ENCODE results near the gene LRRC8E. TPM values are rescaled to one million over a fixed set of nuclear protein-coding genes. Genes with fewer than 3 reads are reported as not detected.

Gene LRRC8E
- total RNA-seq, 2 donors from 2014 or later: 2.8 to 3.4 TPM

DNA sequence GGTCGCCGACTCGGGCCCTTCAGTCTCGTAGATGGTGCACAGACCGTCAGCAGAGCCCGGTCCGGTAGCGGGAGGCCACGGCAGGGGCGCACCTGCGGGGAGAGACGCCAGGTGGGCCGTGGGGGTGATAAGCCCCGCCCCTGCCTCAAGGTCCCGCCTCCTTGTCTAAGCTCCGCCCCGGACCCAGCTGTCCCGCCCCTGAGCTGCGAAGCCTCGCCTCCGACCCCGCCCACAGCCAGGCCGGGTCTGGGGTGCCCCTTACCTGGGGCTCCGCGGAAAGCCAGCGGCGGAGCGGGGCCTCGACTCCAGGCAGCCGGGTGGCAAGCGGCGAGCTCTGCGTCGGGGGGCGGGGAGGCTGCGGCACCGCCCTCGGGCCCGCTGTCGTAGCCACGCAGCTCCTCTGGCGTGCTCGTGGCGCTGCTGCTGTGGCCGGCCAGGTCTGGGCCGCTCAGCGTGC, 18.8 kb upstream of the LRRC8E start:
- Histone ChIP-seq H3K4me1 (ENCODE audit: control insufficient read depth, insufficient read depth, low read length) (no peaks in the 10 kb centered on the region), H3K27me3 (ENCODE audit: control insufficient read depth, insufficient read depth, low read length, poor library complexity, severe bottlenecking) (peaks cover 46% of the 10 kb centered on the region), H3K27ac (ENCODE audit: low read depth, low read length) (no peak overlapping the region), H3K9me3 (ENCODE audit: control insufficient read depth, low read length) (no peaks in the 10 kb centered on the region), H3K36me3 (ENCODE audit: control insufficient read depth, insufficient read depth, low read length) (no peaks in the 10 kb centered on the region), H3K4me3 (ENCODE audit: low read length) (no peak overlapping the region), H3K9ac (ENCODE audit: extremely low read depth, low read length, poor library complexity, severe bottlenecking) (no peak overlapping the region)
- Mint-ChIP-seq H3K9me3 (peaks cover 1% of the 10 kb centered on the region), H3K27me3 (ENCODE audit: insufficient read depth) (peaks cover 70% of the 10 kb centered on the region), H3K36me3 (ENCODE audit: low read depth) (no peaks in the 10 kb centered on the region), H3K27ac (no peak overlapping the region), H3K4me3 (peak overlapping the region; percentile 42), H3K4me1 (peaks cover 3% of the 10 kb centered on the region)
- WGBS, 2 experiments (ENCODE audit: insufficient coverage in 1 of 2, insufficient read length in 1 of 2): 38 to 62% methylated on average over 21 to 47 of the region's 47 CpGs
- peak; percentile 95 for DNase-seq
- TF ChIP-seq, protein P1, sequence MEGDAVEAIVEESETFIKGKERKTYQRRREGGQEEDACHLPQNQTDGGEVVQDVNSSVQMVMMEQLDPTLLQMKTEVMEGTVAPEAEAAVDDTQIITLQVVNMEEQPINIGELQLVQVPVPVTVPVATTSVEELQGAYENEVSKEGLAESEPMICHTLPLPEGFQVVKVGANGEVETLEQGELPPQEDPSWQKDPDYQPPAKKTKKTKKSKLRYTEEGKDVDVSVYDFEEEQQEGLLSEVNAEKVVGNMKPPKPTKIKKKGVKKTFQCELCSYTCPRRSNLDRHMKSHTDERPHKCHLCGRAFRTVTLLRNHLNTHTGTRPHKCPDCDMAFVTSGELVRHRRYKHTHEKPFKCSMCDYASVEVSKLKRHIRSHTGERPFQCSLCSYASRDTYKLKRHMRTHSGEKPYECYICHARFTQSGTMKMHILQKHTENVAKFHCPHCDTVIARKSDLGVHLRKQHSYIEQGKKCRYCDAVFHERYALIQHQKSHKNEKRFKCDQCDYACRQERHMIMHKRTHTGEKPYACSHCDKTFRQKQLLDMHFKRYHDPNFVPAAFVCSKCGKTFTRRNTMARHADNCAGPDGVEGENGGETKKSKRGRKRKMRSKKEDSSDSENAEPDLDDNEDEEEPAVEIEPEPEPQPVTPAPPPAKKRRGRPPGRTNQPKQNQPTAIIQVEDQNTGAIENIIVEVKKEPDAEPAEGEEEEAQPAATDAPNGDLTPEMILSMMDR (conservative IDR thresholded peaks at IDR 0.05): peak; percentile 35

DNA sequence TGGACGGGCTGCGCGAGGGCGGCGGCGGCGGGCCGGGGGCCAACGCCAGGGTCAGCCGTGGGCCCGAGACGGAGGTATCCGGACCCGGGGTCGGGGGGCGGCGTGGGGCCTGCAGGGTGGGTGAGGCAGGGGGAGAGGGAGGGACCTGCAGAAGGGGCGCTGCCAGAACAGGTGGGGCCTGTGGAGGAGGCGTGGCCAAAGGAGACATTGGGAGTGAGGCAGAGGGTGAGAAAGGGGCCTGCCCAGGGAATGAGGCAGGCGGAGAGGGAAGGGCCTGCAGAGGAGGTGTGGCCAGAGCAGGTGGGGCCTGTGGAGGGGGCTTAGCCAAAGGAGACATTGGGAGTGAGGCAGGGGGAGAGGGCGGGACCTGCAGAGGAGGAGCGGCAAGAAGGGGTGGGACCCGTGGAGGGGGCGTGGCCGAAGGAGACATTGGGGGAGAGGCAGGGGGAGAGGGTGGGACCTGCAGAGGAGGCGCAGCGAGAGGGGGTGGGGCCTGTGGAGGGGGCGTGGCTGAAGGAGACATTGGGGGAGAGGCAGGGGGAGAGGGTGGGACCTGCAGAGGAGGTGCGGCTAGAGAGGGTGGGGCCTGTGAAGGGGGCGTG, 18.3 kb upstream of the LRRC8E start:
- Mint-ChIP-seq H3K36me3 (ENCODE audit: low read depth) (no peaks in the 10 kb centered on the region), H3K9me3 (peaks cover 1% of the 10 kb centered on the region), H3K27me3 (ENCODE audit: insufficient read depth) (peaks cover 70% of the 10 kb centered on the region), H3K27ac (no peak overlapping the region), H3K4me3 (no peak overlapping the region), H3K4me1 (peaks cover 3% of the 10 kb centered on the region)
- Histone ChIP-seq H3K4me3 (ENCODE audit: low read length) (no peak overlapping the region), H3K9ac (ENCODE audit: extremely low read depth, low read length, poor library complexity, severe bottlenecking) (no peak overlapping the region), H3K9me3 (ENCODE audit: control insufficient read depth, low read length) (no peaks in the 10 kb centered on the region), H3K27me3 (ENCODE audit: control insufficient read depth, insufficient read depth, low read length, poor library complexity, severe bottlenecking) (peaks cover 41% of the 10 kb centered on the region), H3K27ac (ENCODE audit: low read depth, low read length) (no peak overlapping the region), H3K4me1 (ENCODE audit: control insufficient read depth, insufficient read depth, low read length) (no peaks in the 10 kb centered on the region), H3K36me3 (ENCODE audit: control insufficient read depth, insufficient read depth, low read length) (no peaks in the 10 kb centered on the region)
- TF ChIP-seq, protein P1 (conservative IDR thresholded peaks at IDR 0.05): no peak
- DNase-seq: peak; percentile 92
- 70% methylated on average over 28 of the region's 30 CpGs; no CpG with 5 or more reads in 1 of the 2 experiments for WGBS, 2 experiments (ENCODE audit: insufficient coverage in 1 of 2, insufficient read length in 1 of 2)

DNA sequence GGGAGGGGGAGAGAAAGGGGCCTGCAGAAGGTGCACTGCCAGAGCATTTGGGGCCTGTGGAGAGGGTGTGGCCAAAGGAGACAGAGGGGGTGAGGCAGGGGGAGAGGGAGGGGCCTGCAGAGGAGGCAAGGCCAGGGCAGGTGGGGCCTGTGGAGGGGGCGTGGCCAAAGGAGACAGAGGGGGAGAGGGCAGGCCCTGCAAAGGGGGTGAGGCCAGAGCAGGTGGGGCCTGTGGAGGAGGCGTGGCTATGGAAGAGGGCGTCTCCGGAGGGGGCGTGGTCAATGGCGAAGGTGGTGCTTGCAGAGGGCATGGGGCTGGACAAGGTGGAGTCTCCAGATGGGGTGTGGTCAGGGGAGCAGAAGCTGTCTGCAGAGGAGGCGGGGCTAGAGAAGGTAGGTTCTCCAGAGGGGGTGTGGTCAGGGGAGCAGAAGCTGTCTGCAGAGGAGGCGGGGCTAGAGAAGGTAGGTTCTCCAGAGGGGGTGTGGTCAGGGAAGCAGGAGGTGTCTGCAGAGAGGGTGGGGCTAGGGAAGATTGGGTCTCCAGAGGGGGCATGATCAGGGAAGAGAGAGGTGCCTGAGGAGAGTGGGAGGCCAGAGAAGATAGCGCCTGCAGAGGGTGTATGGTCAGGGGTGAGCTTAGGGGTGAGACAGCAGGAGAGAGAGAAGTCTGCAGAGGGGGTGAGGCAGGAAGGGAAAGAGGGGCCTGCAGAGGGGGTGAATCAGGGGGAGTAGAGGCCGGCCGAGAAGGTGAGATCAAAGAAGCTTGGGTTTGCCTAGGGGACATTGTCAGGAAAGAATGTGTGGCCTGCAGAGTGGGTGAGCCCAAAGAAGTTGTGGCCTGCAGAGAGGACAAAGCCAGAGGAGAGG, 17.5 kb upstream of the LRRC8E start:
- Histone ChIP-seq H3K9me3 (ENCODE audit: control insufficient read depth, low read length) (no peaks in the 10 kb centered on the region), H3K36me3 (ENCODE audit: control insufficient read depth, insufficient read depth, low read length) (no peaks in the 10 kb centered on the region), H3K27me3 (ENCODE audit: control insufficient read depth, insufficient read depth, low read length, poor library complexity, severe bottlenecking) (peaks cover 33% of the 10 kb centered on the region), H3K27ac (ENCODE audit: low read depth, low read length) (peak overlapping the region; percentile 94), H3K4me3 (ENCODE audit: low read length) (no peak overlapping the region), H3K4me1 (ENCODE audit: control insufficient read depth, insufficient read depth, low read length) (no peaks in the 10 kb centered on the region), H3K9ac (ENCODE audit: extremely low read depth, low read length, poor library complexity, severe bottlenecking) (no peak overlapping the region)
- WGBS, 2 experiments (ENCODE audit: insufficient coverage in 1 of 2, insufficient read length in 1 of 2): 42 to 85% methylated on average over 5 to 11 of the region's 11 CpGs
- Mint-ChIP-seq H3K4me1 (peaks cover 3% of the 10 kb centered on the region), H3K36me3 (ENCODE audit: low read depth) (no peaks in the 10 kb centered on the region), H3K27ac (peak overlapping the region; percentile 95), H3K9me3 (peaks cover 1% of the 10 kb centered on the region), H3K27me3 (ENCODE audit: insufficient read depth) (peaks cover 70% of the 10 kb centered on the region), H3K4me3 (peak overlapping the region; percentile 36)
- TF ChIP-seq, protein P1 (conservative IDR thresholded peaks at IDR 0.05): no peak
- DNase-seq: peak; percentile 92

Measured in endodermal cell (in vitro differentiated cells).